KOPT-K1 (cell line): ENCODE measurements around the gene GBA3.

ENCODE experiments used
- H3K27ac ChIP-seq: fragments of 200-600 bp; sonication (generic); 2 replicates; pipeline ENCODE4 v1.5.1; 2016; ENCODE audit warnings: antibody characterized with exemption, mild to moderate bottlenecking, low read depth, low read length; ENCODE audit not compliant: poor library complexity, severe bottlenecking
- H3K36me3 ChIP-seq: fragments of 200-600 bp; sonication (generic); 2 replicates; pipeline ENCODE4 v1.5.1; 2017; ENCODE audit warnings: antibody characterized with exemption, mild to moderate bottlenecking, low read length, moderate library complexity; ENCODE audit not compliant: insufficient read depth
- H3K9me3 ChIP-seq: fragments of 200-600 bp; sonication (generic); 2 replicates; pipeline ENCODE4 v1.5.1; 2017; ENCODE audit warnings: antibody characterized with exemption, low read length, mild to moderate bottlenecking; ENCODE audit not compliant: insufficient read depth, poor library complexity, severe bottlenecking

GBA3 gene

DNA sequence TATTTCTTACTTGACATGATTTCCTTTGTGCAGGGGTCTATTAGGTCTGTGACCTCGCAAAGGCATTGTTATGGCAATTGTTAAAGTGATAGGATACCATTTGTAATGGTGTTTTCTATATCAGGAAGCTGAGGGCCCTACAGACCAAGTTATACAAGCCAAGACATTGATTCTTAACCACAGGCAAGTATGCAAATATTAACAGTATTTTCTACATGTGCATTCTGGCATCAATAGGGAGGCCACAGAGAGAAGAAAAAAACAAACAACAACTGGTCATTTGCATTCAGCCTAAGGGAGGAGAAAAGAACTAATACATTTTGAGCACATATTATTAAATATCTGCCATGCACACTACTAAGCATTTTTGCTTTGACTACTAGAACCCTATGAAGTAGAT, 28.5 kb downstream of the GBA3 start:
- Histone ChIP-seq H3K36me3 (no peaks in the 10 kb centered on the region), H3K9me3 (no peaks in the 10 kb centered on the region), H3K27ac (no peak overlapping the region)

DNA sequence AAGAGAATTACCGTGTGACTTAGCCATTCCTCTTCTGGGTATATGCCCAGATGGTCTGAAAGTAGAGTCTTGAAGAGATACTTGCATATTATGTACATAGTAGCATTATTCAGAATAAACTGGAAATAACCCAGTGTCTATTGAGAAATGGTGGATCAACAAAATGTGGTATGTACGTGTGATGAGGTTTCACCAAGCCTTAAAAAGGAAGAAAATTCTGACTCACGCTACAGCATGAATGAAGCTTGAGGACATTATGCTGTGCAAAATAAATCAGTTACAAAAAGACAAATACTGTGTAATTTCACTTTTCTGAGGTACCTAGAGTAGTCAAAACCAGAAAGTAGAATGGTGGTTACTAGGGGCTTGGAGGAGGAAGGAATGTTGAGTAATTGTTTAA, 37.3 kb downstream of the GBA3 start:
- Histone ChIP-seq H3K27ac (no peak overlapping the region), H3K36me3 (no peaks in the 10 kb centered on the region), H3K9me3 (no peaks in the 10 kb centered on the region)

DNA sequence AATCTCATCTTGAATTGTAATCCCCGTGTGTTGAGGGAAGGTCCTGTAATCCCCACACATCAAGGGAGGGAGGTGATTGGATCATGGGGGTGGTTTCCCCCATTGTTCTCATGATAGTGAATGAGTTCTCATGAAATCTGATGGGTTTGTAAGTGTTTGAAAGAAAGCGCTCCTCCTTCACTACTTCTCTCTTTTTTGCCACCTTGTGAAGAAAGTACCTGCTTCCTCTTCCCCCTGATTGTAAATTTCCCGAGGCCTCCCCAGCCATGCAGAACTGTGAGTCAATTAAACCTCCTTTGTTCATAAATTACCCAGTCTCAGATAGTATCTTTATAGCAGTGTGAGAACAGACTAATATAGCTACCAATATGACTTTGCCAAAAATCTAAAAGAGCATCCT, 41.1 kb downstream of the GBA3 start:
- Histone ChIP-seq H3K36me3 (no peaks in the 10 kb centered on the region), H3K27ac (no peak overlapping the region), H3K9me3 (no peaks in the 10 kb centered on the region)

DNA sequence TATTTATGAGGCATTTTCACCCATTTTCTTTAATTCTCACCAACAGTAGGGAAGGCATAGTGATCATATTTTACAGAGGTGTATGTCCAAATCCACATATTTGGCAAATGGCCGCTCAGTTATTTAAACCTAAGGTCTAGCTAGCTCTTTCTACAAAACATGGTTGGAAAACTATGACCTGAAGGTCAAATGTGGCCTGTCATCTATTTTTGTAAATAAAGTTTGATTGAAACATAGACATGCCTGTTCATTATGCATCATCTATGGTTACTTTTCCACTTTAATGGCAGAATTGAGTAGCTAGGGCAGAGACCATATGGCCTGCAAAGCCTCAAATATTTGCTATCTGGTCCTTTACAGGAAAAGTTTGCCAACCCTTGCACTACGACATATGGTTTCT, 44.2 kb downstream of the GBA3 start:
- H3K36me3 ChIP-seq: no peaks in the 10 kb centered on the region
- no peaks in the 10 kb centered on the region for H3K9me3 ChIP-seq
- H3K27ac ChIP-seq: no peak overlapping the region

DNA sequence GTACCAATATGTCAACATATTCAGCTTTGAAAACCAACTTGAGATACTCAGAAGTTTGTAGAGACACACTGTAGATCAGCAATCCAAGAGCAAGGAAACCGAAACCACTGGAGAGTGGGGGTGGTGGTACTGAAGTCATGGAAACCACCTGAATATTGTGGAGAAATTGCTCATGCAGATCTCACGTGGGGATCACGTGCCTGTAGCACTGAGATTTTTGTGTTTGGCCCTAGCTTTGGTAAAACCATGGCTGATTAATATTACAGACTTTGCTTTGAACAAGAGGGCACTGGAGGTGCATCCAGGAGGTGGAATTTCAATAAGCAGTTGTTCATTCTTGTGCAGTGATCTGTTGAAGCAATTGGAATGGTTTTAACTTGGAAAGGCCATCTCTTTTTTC, 47.2 kb downstream of the GBA3 start:
- Histone ChIP-seq H3K36me3 (no peaks in the 10 kb centered on the region), H3K27ac (no peak overlapping the region), H3K9me3 (no peaks in the 10 kb centered on the region)

DNA sequence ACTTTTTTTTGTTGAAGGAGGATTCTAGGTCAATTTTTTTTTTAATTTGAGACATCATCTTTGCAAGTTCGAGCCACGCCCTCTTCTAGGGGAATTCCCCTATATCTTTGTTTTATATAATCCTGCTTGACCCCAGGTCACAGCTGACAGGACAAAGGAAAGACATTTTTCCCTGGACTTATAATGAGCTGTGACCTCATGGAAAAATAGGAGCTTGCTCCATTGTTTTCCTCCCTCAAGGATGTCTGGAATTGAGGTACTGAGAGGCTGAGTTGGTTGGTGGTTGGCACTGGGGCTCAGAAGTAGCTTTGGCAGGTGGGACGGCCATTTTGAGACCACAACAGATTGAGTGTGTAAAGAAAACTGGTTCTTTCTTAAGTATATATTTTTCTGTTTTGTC, 49.0 kb downstream of the GBA3 start:
- Histone ChIP-seq H3K27ac (no peak overlapping the region), H3K9me3 (no peaks in the 10 kb centered on the region), H3K36me3 (no peaks in the 10 kb centered on the region)

DNA sequence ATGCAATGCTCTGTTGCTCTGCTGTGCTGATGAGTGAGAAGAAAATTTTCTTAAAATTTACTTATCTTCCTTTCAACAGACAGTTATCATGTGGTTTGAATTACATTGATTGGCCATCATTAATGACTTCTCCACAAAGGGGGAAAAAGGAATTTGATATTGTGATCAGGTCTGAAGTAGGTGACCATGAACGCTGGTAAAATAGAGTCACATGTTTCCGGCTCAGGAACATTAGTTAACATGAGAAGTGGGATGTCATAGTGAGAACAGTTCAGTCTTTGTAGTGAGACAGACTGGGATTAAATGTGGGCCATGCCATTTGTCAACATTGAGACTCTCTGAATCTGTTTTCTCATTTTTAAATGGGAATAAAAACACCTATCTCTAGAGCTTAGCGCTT, 50.6 kb downstream of the GBA3 start:
- no peaks in the 10 kb centered on the region for H3K36me3 ChIP-seq
- no peak overlapping the region for H3K27ac ChIP-seq
- H3K9me3 ChIP-seq: no peaks in the 10 kb centered on the region

DNA sequence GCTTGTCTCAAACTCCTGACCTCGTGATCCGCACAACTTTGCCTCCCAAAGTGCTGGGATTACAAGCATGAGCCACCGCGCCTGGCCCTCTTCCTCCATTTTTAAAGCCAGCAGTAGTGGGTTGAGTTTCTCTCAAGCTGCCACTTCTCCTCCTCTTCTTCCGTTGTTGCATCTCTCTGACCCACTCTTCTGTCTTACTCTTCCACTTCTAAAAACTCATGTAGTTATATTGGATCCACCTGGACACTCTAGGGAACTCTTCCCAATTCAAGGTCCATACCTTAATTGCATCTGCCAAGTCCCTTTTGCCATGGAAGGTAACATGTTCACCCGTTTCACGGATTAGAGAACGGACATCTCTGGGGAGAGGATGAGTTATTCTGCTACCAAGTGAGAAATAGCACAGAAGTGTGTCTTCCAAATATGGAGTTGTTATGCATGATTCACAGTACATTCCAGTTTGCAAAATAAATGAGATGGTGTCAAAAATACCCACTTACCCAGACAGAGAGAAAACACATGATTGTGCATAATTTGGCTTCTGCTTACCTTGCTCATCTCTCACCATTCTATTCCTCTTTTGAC, 51.8 kb downstream of the GBA3 start:
- no peaks in the 10 kb centered on the region for H3K36me3 ChIP-seq
- H3K9me3 ChIP-seq: no peaks in the 10 kb centered on the region
- H3K27ac ChIP-seq: no peak overlapping the region

DNA sequence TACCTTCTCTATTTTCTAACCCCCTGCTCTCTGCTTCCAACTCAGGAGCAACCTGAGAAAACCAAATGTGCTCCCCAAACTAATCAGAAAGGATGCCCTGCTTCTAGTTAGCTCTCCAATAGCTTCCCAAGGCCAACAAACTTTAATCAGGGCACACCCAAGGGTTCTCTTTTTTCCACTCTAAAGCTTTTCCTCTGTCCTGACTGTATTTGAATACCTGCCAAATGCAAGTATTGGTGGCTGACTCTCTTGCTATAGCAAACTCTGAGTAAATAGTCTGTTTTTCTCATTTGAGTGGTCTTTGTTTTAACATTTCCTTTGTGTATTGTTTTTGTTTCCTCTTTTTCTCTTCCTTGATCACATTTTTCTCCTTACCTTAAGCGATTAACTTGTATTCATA, 52.5 kb downstream of the GBA3 start:
- Histone ChIP-seq H3K36me3 (no peaks in the 10 kb centered on the region), H3K27ac (no peak overlapping the region), H3K9me3 (no peaks in the 10 kb centered on the region)

DNA sequence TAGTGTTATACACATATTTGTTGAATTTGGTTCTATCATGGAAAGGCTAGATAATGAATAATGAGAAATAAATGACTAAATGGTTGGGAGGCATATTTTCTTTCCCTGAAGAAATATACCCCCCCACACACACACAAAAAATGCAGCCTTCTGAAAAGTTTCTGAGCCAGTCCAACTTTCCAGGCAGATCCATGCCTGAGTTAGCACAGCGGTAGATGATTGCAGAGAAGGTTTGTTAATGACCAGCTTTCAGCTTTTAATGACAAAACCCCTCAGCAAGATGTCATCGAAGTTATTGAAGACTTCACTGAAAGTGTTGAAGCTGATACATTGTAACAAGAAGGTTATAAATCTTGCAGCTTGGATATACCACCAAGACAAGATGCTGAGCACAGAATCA, 61.4 kb downstream of the GBA3 start:
- Histone ChIP-seq H3K9me3 (no peaks in the 10 kb centered on the region), H3K36me3 (no peaks in the 10 kb centered on the region), H3K27ac (no peak overlapping the region)

DNA sequence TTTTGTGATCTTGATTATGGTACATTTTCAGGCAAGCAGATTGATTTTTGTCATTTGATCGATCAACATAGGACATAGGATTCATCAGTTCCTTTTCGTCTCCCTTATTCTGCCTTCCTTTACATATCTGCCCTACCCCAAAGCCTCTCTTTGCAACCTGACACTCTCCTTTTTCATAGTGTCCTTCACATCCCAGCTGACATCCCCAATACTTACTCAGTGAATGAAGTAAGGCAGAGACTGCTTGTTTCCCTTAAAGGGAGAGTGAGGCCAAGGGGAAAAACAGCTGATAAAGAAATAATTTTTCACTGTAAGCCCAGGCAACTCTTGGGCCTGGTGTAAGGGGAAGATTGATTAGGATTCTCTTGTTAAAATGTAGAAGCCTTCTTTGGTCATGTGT, 69.8 kb downstream of the GBA3 start:
- H3K9me3 ChIP-seq: no peaks in the 10 kb centered on the region
- H3K36me3 ChIP-seq: no peaks in the 10 kb centered on the region

DNA sequence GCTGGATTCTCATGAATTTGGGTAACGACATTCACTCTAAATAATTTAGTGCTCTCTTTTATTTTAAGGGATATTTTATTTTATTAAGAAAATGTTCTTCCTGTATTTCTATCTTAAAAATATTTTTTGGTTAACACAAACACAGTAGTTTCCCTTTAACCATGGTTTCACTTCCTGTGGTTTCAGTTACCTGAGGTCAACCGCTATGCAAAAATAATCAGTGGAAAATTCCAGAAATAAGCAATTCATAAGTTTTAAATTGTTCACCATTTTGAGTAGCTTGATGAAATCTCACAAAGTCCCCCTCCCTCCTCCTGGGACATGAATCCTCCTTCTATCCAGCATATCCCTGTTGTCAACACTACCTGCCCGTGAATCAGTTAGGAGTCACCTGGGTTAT, 71.4 kb downstream of the GBA3 start:
- H3K9me3 ChIP-seq: no peaks in the 10 kb centered on the region
- no peaks in the 10 kb centered on the region for H3K36me3 ChIP-seq
- no peak overlapping the region for H3K27ac ChIP-seq

More for the DNA sequence above, 69.8 kb downstream of the GBA3 start:
- no peak overlapping the region for H3K27ac ChIP-seq

DNA sequence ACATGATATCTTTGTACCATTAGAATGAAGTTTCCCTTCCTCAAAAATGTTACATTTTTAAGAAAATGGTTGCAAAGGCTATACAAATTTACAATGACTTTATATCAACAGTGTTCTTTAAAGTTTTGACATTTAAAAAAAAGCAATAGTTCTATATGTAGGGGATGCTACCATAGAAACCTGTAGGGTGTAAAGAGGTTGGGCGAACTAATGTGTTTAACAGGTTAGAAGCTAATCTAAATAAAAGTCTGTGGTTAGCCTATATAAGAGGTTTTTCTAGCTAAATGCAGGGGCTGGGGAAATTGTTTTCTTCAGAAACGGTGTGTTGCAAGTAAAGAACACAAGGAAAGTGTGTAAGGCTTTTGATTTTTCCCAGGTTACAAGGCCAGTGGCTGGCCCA, 73.3 kb downstream of the GBA3 start:
- H3K27ac ChIP-seq: no peak overlapping the region
- no peaks in the 10 kb centered on the region for H3K9me3 ChIP-seq
- no peaks in the 10 kb centered on the region for H3K36me3 ChIP-seq

DNA sequence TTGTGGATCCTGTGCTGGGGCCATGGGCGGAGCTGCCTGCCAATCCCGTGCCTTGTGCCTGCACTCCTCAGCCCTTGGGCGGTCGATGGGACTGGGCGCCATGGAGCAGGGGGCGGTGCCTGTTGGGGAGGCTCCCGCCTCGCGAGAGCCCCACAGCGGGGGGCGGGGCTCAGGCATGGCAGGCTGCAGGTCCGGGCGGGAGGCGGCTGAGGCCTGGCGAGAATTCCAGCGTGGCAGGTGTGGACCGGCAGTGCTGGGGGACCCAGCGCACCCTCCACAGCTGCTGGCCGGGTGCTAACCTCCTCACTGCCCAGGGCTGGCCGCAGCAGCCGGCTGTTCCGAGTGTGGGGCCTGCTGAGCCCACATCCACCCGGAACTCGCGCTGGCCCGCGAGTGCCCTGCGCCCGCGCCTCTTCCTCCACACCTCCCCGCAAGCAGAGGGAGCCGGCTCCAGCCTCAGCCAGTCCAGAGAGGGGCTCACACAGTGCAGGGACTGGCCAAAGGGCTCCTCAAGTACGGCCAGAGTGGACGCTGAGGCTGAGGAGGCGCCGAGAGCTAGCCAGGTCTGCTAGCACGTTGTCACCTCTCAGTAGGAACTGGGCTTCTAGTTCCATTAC, 85.9 kb downstream of the GBA3 start:
- Histone ChIP-seq H3K27ac (no peak overlapping the region), H3K9me3 (no peaks in the 10 kb centered on the region), H3K36me3 (no peaks in the 10 kb centered on the region)

DNA sequence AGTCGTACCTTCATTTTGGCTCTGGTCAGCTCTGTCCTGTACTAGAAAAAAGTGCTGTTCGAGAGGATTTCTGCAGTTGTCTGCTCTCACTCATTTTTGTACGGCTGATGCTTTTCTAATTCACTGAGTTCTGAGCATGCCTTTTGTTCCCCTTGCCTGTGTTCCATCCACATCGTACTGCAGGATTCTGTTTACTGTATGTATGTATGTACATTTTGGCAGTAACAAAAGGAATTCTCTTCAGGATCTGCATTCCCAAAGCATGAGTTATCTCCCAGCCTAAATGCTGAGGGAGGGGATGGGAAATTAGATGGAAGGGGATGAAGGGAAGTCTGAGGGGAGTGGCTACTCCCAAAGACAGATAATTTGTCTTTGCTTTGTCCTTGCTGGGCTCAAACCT, 87.6 kb downstream of the GBA3 start:
- H3K36me3 ChIP-seq: no peaks in the 10 kb centered on the region
- no peak overlapping the region for H3K27ac ChIP-seq
- no peaks in the 10 kb centered on the region for H3K9me3 ChIP-seq

DNA sequence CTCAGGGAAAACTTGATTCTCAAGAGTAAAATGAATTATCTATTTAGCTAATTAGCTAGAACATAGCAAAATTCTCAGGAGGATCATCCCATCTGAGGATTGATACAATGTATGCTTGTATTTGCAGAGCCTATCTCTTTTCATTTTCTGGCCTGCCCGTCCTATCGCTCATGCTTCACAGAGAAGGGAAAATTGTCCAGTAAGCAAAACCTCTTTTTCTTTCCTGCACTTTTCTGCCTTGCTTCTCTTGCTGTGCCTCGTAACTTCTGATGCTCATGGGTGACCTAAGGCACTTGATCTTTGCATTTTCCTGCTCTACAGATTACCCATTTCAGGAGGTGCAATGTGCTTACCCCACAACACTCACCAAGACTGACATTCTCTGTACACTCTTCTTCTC, 88.1 kb downstream of the GBA3 start:
- Histone ChIP-seq H3K27ac (no peak overlapping the region), H3K36me3 (no peaks in the 10 kb centered on the region), H3K9me3 (no peaks in the 10 kb centered on the region)
